Lung microvascular endothelial cell (primary cell): ENCODE results near the gene PLD1. TPM values are rescaled to one million over a fixed set of nuclear protein-coding genes. Genes with fewer than 3 reads are reported as not detected.
"Not testable (repeated sequence)": the region's sequence is repeated elsewhere in the genome, so short reads cannot be mapped to it uniquely, and the experiment has no call there.

Source experiments
- DNase-seq, 2 donors: peaks; one replicate each; pipeline versions ENCODE4 v3.0.0 to v3.0.0-alpha.2; 2010; ENCODE audit warnings: low read depth in 2 of 2
- total RNA-seq: library from RNA; depleted of rRNA; stranded (reverse); fragments of >200 nt; gene quantifications from 2 replicates; pipeline ENCODE4 v1.2.1, GENCODE V29; 2014

Gene PLD1
- total RNA-seq, 1 donor from 2014 or later = 52.2 TPM

DNA sequence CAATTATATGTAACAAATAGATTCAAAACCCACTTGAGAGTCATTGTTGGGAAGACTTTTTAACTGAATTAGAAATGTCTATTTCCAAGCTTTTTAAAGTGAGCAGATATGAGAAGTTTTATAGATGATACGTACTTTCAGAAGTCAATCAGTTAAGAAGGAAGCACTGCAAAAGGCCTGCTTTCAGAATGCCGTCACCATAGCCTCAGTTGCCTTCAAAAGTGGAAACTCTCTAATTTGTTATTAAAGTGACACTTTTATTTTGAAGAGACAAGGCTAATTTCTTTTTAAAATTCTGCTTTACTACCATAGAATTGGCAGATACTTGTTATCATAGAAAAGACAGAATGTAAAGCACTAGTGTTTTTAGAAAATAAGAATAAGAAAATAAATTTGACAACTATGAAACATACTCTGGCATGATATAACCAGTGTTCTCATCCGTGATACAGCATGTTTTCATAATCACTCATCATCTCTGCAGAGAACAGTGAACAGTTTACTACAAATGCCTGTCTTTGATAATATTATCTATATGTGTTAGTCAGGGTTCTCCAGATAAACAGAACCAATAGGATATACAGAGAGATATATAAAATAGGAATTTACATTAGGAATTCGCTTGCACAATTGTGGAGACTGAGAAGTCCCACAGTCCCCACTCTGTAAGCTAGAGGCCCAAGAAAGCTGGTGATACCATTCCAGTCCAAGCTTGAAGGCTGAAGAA, 7.0 kb upstream of the PLD1 start:
- no peak for DNase-seq

- peak in 1 of 2 donors; percentile 66 for DNase-seq
Measured at GRCh38 chr3:171815973-171816595, 5.8 kb upstream of the PLD1 start.

DNA sequence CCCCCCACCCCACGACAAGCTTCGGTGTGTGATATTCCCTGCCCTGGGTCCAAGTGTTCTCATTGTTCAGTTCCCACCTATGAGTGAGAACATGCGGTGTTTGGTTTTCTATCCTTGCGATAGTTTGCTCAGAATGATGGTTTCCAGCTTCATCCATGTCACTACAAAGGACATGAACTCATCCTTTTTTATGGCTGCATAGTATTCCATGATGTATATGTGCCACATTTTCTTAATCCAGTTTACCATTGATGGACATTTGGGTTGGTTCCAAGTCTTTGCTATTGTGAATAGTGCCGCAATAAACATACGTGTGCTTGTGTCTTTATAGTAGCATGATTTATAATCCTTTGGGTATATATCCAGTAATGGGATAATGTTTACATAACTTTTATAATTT, 4.4 kb upstream of the PLD1 start:
- not testable (repeated sequence) for DNase-seq

- DNase-seq = peak in 1 of 2 donors; percentile 90
Measured at GRCh38 chr3:171813897-171814460, 3.7 kb upstream of the PLD1 start.

DNA sequence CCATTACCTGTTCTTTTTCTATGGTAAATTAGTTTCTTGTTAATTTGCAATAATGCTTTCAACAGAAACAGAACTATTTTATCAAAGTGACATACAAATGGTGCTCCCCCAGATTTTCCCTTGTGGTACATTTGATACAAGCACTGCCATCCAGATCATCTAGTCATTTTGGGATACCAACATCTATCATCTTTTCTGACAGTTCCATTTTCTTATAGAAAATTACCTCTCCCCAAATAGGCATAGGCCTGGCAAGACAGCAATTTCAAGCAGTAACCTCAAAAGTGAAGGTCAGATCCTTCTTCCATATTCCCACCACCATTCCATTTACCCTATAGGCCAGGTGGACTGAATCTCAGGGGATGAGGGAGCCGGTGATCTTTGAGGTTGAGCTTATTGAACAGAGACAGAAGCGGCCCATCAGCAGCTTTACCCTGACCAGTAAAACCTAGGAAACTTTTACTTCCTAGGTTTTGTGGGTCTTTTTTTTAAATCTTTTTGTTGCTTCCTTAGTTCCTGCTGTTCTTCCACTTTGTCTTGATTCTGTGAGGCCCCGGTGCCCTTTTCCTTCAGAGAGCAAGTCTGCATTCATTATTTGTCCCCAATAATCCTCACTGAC, 3.1 kb upstream of the PLD1 start:
- DNase-seq = no peak

GRCh38 chr3:171812811-171813210, 2.5 kb upstream of the PLD1 start:
- no peak for DNase-seq

DNA sequence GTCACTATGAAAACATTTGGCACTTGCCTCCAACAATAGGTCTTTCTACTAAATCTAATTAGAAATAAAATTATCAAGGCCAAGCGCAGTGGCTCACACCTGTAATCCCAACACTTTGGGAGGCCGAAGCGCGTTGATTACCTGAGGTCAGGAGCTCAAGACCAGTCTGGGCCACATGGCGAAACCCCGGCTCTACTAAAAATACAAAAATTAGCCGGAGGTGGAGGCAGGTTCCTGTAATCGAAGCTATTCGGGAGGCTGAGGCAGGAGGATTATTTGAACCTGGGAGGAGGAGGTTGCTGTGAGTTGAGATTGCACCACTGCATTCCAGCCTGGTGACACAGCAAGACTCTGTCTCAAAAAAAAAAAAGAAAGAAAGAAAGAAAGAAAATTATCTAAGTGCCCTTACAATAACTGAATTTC, 1.6 kb upstream of the PLD1 start:
- no peak for DNase-seq

- peak in 1 of 2 donors; percentile 87 for DNase-seq
Measured at GRCh38 chr3:171811295-171811912, 1.1 kb upstream of the PLD1 start.

DNA sequence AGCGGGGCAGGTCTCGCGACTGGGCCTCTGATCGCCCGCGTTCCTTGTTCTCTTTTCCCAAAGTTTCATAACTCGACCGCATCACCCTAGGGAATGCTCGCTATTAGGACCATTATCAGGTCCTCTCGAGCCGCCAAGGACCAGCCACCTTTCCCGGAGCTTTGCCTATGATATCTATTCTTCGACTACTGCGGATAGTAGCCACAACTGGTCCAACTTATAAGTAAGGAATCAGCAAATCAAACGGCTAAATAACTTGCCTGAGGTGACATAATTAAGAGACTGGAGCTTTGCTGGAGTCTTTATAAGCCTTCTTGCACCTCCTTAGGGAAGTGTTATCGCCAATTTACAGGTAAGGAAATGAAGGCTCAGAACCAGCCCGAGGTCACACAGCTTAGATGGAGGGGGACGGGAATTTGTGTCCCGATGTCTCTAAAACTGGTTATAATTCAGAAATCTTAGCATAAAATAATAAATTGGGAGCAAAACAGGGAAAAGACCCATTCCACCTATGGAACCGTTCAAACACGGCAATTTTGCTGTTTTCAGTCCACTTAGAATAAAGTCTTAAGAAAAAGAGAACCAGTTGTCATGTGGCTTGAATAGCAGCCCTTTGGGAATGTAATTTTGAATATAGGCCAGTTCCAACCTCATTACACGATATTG, 479 bp upstream of the PLD1 start:
- no peak for DNase-seq

GRCh38 chr3:171809611-171809860, 747 bp downstream of the PLD1 start:
- peak in 1 of 2 donors; percentile 90 for DNase-seq

DNA sequence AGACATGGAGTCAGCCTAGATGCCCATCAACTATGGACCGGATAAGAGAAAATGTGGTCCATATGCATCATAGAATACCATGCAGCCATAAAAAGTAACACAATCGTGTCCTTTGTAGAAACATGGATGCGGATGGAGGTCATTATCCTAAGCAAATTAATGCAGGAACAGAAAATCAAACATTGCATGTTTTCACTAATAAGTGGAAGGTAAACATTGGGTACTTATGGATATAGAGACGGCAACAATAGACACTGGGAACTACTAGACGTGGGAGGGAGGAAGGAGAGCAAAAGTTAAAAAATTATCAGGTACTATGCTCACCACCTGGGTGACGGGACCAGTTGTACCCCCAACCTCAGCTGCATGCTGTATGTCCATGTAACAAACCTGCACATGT, 2.5 kb downstream of the PLD1 start:
- DNase-seq = no peak

DNA sequence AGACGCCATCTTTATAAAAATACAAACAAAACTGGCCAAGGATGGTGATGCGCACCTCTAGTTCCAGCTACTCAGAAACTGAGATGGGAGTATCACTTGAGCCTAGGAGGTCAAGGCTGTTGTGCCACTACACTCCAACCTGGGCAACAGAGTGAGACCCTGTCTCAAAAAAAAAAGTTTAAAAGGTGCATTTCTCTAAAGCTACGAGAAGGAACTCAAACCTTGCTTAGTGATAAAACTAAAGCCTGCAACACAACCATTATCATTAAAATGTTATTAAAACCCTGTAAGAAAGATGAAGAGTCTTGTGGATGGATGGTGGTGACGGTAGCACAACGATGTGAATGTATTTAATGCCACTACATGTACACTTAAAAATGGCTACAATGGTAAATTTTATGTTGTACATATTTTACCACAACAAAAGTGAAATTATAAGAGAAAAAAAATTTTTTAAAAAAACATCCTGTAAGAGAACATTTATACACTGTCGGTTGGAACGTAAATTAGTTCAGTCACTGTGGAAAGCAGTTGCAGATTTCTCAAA, 3.1 kb downstream of the PLD1 start:
- DNase-seq = no peak

- DNase-seq = peak; percentile 57 to 90
Measured at GRCh38 chr3:171806200-171807128, 3.8 kb downstream of the PLD1 start.

DNA sequence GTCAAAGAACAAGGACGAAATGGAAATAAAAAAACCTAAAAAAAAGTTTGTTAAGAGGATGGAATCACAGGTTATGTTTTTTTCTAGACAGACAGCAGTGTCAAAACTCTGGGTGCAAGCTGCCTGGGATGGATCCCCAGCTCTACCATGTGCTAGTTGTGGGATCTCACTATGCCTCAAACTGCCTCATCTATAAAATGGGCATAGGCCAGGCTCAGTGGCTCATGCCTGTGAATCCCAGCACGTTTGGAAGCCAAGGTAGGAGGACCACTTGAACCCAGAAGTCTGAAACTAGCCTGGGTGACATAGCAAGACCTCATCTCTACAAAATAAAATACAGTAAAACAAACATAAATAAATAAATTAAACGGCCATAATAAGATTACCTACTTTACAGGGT, 4.6 kb downstream of the PLD1 start:
- DNase-seq = peak in 1 of 2 donors; percentile 24

DNA sequence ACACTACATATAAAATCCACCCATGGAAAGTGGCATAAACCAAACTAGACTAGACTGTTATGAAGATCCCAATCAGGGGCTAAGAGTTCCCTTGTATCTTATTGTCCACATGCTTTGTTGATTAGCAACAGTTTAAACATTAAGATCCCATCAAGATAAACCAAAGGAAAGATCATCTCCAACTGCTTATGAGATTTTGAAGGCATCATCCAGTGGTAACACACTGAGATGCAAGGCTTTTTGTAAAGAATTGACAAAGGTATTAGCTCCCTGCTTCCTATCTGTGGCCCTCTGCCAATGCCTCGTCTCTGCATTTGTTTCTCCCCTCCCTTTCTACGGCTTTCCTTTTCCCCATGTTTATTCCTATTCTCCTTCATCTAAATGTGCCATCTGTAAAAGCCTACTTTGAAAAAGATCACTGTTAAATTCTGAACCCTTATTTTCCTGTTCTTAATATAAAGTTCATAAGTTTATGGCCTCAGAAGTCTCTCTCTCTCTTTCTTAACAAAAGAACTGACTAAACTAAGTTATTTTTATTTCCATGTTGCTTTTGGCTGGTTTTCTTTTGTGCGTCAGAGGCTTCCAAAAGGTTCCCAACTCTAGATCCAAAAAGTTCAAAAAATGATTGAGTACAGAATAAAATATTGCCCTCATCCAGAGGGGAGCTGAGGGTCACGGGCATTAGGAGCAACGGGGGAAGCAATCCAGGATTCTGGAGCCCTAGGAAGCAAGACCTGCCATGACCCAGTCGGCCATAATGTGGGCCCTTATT, 5.5 kb downstream of the PLD1 start:
- peak; percentile 78 to 85 for DNase-seq

GRCh38 chr3:171803044-171803443, 7.2 kb downstream of the PLD1 start:
- no peak for DNase-seq

- no peak for DNase-seq
Measured at GRCh38 chr3:171802590-171802956, 7.7 kb downstream of the PLD1 start.

GRCh38 chr3:171801738-171802589, 8.3 kb downstream of the PLD1 start:
- DNase-seq = peak; percentile 94 to 97

GRCh38 chr3:171799501-171799900, 10.8 kb downstream of the PLD1 start:
- peak in 1 of 2 donors; percentile 54 for DNase-seq
